ENCODE measurements around the gene BIK. TPM values are rescaled to one million over a fixed set of nuclear protein-coding genes. Genes with fewer than 3 reads are reported as not detected.
A peak's percentile ranks its signal among the peaks of the same experiment; 100 is the strongest.

Gene BIK
- total RNA-seq, 1 donor from 2014 or later, result 66.6 TPM

GRCh38 chr22:43106302-43106701 lies 4.2 kb upstream of the BIK start:
- FAIRE-seq (no peak), DNase-seq (ENCODE audit: low read depth) (no peak)
- peaks cover 4% of the 10 kb centered on the region for H3K27me3 ChIP-seq (ENCODE audit: control insufficient read depth, insufficient read depth, low read length)
- no peak for TF ChIP-seq CTCF (IDR thresholded peaks at IDR 0.05; ENCODE audit: insufficient read depth, low read length, severe bottlenecking)
- H3K36me3 ChIP-seq (ENCODE audit: control insufficient read depth, insufficient read depth, low read length), result no peaks in the 10 kb centered on the region
- no peak overlapping the region for H3K4me3 ChIP-seq (ENCODE audit: low read depth, low read length)

DNA sequence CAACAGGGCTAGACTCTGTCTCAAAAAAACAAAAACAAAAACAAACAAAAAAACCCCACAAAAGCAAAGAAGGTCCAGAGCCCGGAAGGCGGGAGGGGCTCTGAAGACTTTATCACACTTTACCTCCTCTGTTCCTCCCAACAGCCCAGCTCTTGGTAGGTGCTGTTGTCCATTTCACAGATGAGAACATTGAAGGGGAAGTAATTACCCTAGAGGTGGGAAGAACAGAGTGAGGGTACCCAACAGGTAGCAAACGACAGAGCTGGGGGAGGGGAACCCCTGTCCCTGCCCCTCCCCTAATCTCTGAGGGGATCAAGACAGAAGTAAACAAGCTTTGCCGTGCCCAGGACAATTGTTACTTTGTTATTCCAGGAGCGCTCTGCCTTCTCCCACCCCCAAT lies 1.0 kb upstream of the BIK start:
- DNase-seq (ENCODE audit: low read depth), result no peak
- H3K4me3 ChIP-seq (ENCODE audit: low read depth, low read length), result no peak overlapping the region
- no peak for FAIRE-seq
- no peaks in the 10 kb centered on the region for H3K36me3 ChIP-seq (ENCODE audit: control insufficient read depth, insufficient read depth, low read length)
- H3K27me3 ChIP-seq (ENCODE audit: control insufficient read depth, insufficient read depth, low read length), result peaks cover 4% of the 10 kb centered on the region
- TF ChIP-seq CTCF (IDR thresholded peaks at IDR 0.05; ENCODE audit: insufficient read depth, low read length, severe bottlenecking), result no peak

- FAIRE-seq, result no peak
- H3K36me3 ChIP-seq (ENCODE audit: control insufficient read depth, insufficient read depth, low read length), result no peaks in the 10 kb centered on the region
- H3K4me3 ChIP-seq (ENCODE audit: low read depth, low read length), result peak overlapping the region; percentile 78
- TF ChIP-seq CTCF (IDR thresholded peaks at IDR 0.05; ENCODE audit: insufficient read depth, low read length, severe bottlenecking), result no peak
- H3K27me3 ChIP-seq (ENCODE audit: control insufficient read depth, insufficient read depth, low read length), result peaks cover 4% of the 10 kb centered on the region
- DNase-seq (ENCODE audit: low read depth), result no peak
Measured at GRCh38 chr22:43109921-43110443, 568 bp upstream of the BIK start.

DNA sequence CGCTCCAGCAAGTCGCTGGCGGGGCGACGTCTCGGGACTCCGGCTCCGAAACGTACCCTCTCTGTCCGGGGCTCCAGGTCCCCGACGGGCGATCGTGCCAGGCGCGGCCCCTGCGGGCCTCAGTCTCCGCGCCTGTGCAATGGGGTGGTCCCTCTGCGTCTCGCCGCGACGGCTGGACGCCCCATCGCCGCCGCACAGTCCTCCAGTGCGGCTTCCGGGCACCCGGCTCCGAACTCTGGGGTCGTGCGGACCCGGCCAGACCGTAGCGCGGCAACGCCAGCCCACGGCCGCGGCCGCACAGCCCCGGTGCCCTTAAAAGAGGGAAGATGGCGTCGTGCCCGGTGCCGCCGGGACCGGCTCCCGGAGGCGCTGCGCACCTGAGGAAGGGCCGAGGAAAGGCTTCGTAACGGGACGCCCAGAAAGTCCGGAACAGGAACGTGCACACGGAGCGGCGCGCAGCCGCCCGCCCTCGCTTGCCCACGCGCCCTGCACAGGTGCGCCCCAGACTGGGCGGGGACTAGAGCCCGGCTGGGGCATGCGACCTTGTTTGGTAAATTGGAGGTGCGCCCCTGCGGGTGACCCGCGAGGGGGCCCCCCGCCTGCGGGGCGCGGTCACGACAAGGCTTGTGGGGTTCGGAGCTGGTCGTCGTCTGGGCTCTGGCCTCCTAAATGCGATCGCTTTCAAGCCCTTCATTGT lies 525 bp downstream of the BIK start:
- FAIRE-seq (no peak), DNase-seq (ENCODE audit: low read depth) (no peak)
- peaks cover 4% of the 10 kb centered on the region for H3K27me3 ChIP-seq (ENCODE audit: control insufficient read depth, insufficient read depth, low read length)
- TF ChIP-seq CTCF (IDR thresholded peaks at IDR 0.05; ENCODE audit: insufficient read depth, low read length, severe bottlenecking), result no peak
- peak overlapping the region; percentile 78 for H3K4me3 ChIP-seq (ENCODE audit: low read depth, low read length)
- H3K36me3 ChIP-seq (ENCODE audit: control insufficient read depth, insufficient read depth, low read length), result no peaks in the 10 kb centered on the region

DNA sequence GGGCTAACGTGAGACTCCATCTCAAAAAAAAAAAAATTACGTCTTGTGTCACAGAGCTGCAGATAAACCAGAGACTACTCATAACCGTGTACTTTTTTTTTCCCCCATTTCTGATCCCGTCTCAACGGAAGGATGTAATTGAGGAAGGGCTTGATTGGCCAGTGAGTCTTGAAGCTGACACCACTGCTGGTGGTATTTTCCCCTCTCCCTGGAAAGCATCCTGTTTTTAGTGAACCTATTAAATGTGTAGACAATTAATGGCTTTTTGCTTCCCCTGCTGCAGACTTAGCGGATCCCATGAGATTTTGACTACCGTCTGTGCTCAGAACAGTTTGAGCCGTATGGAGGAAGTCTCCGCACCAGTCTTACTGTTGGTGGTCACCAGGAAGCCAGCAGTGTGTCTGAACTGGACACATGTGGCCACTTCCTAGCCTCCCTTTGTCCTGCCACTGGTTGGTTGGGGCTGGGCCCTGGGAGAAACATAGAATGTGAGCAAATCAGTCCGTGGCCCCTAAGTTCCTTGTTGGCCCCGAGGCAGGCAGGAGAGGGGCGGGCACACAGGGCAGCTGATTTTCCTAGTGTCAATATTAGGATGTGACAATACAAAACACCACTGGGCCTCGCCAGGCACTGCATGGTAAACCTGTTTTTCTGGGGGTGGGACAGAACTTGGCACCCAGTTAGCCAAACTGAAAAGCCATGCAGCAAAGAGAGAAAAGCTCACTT lies 3.1 kb downstream of the BIK start:
- Histone ChIP-seq H3K27me3 (ENCODE audit: control insufficient read depth, insufficient read depth, low read length) (peaks cover 4% of the 10 kb centered on the region), H3K4me3 (ENCODE audit: low read depth, low read length) (no peak overlapping the region), H3K36me3 (ENCODE audit: control insufficient read depth, insufficient read depth, low read length) (no peaks in the 10 kb centered on the region)
- TF ChIP-seq CTCF (IDR thresholded peaks at IDR 0.05; ENCODE audit: insufficient read depth, low read length, severe bottlenecking), result no peak
- DNase-seq (ENCODE audit: low read depth) (no peak), FAIRE-seq (no peak)
